Right atrium auricular region (tissue), 2 donors: ENCODE measurements around the gene PCDHGB3. TPM values are rescaled to one million over a fixed set of nuclear protein-coding genes. Genes with fewer than 3 reads are reported as not detected.
A peak's percentile ranks its signal among the peaks of the same experiment; 100 is the strongest.
"Not testable (repeated sequence)": the region's sequence is repeated elsewhere in the genome, so short reads cannot be mapped to it uniquely, and the experiment has no call there.

Source experiments
- DNase-seq: peaks from one replicate; pipeline ENCODE4 v3.0.0-alpha.2; 2019; ENCODE audit warnings: low spot score
- H3K27ac ChIP-seq, 2 donors: fragments of 200-600 bp; sonication (generic); 1 replicate in 1 of 2; 2 replicates in 1 of 2; pipeline ENCODE4 v1.5.1; 2016 to 2019
- H3K27me3 ChIP-seq, 2 donors: fragments of 200-600 bp; sonication (generic); one replicate each; pipeline versions ENCODE4 v1.5.1 to v1.6.0; 2017 to 2019
- H3K36me3 ChIP-seq: fragments of 200-600 bp; sonication (generic); one replicate; pipeline ENCODE4 v1.5.1; 2016
- H3K4me1 ChIP-seq, 2 donors: fragments of 200-600 bp; sonication (generic); one replicate each; pipeline versions ENCODE4 v1.5.1 to v1.6.0; 2017 to 2019
- H3K4me3 ChIP-seq, 2 donors: fragments of 200-600 bp; sonication (generic); 1 replicate in 1 of 2; 2 replicates in 1 of 2; pipeline ENCODE4 v1.5.1; 2017 to 2019; ENCODE audit warnings: mild to moderate bottlenecking in 1 of 2, moderate library complexity in 1 of 2
- H3K9me3 ChIP-seq, 2 donors: fragments of 200-600 bp; sonication (generic); one replicate each; pipeline ENCODE4 v1.5.1; 2019
- total RNA-seq, 2 donors: library from RNA; depleted of rRNA; stranded (reverse); fragments of >200 nt; gene quantifications; one replicate each; pipeline ENCODE4 v1.1.0, GENCODE V29; 2016
- TF ChIP-seq, protein P1 (sequence below), 2 donors: fragments of 200-600 bp; sonication (generic); IDR thresholded peaks; one replicate each; pipeline ENCODE4 v1.5.1; 2019; ENCODE audit warnings: antibody characterized with exemption in 2 of 2

The PCDHGB3 gene
- total RNA-seq, 2 donors from 2014 or later = 5.4 to 7.2 TPM

DNA sequence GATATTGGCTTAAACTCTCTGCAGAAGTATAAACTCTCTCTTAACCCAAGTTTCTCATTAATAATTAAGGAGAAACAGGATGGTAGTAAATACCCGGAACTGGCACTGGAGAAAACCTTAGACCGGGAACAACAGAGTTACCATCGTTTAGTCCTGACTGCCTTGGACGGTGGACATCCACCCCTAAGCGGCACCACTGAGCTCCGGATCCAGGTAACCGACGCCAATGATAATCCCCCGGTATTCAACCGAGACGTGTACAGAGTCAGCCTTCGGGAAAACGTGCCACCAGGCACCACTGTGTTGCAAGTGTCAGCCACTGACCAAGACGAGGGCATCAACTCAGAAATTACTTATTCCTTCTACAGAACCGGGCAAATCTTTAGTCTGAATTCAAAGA lies 28.6 kb downstream of the PCDHGB3 start:
- no peak overlapping the region for H3K4me3 ChIP-seq
- no peaks in the 10 kb centered on the region for H3K36me3 ChIP-seq
- no peaks in the 10 kb centered on the region for H3K27me3 ChIP-seq
- TF ChIP-seq, protein P1, sequence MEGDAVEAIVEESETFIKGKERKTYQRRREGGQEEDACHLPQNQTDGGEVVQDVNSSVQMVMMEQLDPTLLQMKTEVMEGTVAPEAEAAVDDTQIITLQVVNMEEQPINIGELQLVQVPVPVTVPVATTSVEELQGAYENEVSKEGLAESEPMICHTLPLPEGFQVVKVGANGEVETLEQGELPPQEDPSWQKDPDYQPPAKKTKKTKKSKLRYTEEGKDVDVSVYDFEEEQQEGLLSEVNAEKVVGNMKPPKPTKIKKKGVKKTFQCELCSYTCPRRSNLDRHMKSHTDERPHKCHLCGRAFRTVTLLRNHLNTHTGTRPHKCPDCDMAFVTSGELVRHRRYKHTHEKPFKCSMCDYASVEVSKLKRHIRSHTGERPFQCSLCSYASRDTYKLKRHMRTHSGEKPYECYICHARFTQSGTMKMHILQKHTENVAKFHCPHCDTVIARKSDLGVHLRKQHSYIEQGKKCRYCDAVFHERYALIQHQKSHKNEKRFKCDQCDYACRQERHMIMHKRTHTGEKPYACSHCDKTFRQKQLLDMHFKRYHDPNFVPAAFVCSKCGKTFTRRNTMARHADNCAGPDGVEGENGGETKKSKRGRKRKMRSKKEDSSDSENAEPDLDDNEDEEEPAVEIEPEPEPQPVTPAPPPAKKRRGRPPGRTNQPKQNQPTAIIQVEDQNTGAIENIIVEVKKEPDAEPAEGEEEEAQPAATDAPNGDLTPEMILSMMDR (IDR thresholded peaks at IDR 0.05) = no peak
- H3K9me3 ChIP-seq = peaks cover 27 to 84% of the 10 kb centered on the region in 2 donors
- DNase-seq = no peak
- H3K4me1 ChIP-seq = peaks cover 0 to 11% of the 10 kb centered on the region in 2 donors
- no peak overlapping the region for H3K27ac ChIP-seq

DNA sequence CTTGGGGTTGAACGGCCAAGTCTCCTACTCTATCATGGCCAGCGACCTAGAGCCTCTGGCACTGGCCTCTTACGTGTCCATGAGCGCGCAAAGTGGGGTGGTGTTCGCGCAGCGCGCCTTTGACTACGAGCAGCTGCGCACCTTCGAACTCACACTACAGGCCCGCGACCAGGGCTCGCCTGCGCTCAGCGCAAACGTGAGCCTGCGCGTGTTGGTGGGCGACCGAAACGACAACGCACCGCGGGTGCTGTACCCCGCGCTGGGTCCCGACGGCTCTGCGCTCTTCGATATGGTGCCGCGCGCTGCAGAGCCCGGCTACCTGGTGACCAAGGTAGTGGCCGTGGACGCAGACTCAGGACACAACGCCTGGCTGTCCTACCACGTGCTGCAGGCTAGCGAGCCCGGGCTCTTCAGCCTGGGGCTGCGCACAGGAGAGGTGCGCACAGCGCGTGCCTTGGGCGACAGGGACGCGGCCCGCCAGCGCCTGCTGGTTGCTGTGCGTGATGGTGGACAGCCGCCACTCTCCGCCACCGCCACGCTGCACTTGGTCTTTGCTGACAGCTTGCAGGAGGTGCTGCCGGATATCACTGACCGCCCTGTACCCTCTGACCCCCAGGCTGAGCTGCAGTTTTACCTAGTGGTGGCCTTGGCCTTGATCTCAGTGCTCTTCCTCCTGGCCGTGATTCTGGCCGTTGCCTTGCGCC lies 29.7 kb downstream of the PCDHGB3 start:
- DNase-seq = no peak
- Histone ChIP-seq H3K4me3 (no peak overlapping the region), H3K27me3 (no peaks in the 10 kb centered on the region), H3K4me1 (peaks cover 0 to 11% of the 10 kb centered on the region in 2 donors), H3K27ac (no peak overlapping the region), H3K36me3 (peaks cover 2% of the 10 kb centered on the region), H3K9me3 (peaks cover 31 to 84% of the 10 kb centered on the region in 2 donors)
- TF ChIP-seq, protein P1 (IDR thresholded peaks at IDR 0.05) = no peak

DNA sequence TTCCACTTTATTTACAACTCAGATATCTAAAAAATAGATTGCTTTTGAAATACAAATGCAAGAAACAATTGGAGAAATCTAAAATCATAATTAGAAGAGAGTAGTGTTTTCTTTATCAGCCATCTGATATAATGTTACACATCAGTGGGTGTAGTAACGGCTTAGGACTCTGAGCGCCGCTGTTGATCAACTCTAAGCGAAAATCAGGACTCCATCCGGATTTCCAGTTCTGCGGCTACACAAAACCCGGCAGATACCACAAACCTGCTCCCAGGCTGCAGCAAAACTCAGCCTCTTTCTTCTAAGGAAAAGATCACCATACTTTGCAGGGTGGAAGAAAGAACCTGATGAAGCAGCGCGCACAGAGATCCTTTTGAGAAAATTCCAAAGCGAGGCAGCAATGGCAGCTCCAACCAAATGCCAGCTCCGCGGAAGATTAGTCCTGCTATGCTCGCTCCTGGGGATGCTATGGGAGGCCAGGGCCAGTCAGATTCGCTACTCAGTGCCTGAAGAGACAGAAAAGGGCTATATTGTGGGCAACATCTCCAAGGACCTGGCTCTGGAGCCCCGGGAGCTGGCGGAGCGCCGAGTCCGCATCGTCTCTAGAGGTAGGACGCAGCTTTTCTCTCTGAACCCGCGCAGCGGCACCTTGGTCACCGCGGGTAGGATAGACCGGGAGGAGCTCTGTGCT lies 32.7 kb downstream of the PCDHGB3 start, which contains the start of gene PCDHGA9:
Gene PCDHGA9 (plus strand): TSS at position 226 of the 691 bp plus-strand sequence. CDS start 175 bp downstream, at position 401.
- TF ChIP-seq, protein P1 (IDR thresholded peaks at IDR 0.05) = peak; percentile 7 to 40
- H3K4me1 ChIP-seq = peaks cover 0 to 11% of the 10 kb centered on the region in 2 donors
- peaks cover 8% of the 10 kb centered on the region for H3K36me3 ChIP-seq
- peaks cover 34 to 92% of the 10 kb centered on the region in 2 donors for H3K9me3 ChIP-seq
- peak within 1 kb of the TSS in 1 of 2 donors; percentile 13 for H3K4me3 ChIP-seq
- H3K27me3 ChIP-seq = no peaks in the 10 kb centered on the region
- no peak for DNase-seq
- no peak within 1 kb of the TSS for H3K27ac ChIP-seq

DNA sequence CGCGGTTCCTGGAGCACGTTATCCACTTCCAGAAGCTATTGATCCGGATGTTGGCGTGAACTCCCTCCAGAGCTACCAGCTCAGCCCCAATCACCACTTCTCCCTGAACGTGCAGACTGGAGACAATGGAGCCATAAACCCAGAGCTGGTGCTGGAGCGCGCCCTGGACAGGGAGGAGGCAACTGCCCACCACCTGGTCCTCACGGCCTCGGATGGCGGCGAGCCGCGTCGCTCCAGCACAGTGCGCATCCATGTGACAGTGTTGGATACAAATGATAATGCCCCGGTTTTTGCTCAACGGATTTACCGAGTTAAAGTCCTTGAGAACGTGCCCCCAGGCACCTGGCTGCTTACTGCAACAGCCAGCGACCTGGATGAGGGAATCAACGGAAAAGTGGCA lies 33.3 kb downstream of the PCDHGB3 start:
- peaks cover 8% of the 10 kb centered on the region for H3K36me3 ChIP-seq
- H3K4me1 ChIP-seq = peaks cover 0 to 11% of the 10 kb centered on the region in 2 donors
- DNase-seq = no peak
- TF ChIP-seq, protein P1 (IDR thresholded peaks at IDR 0.05) = no peak
- H3K9me3 ChIP-seq = peaks cover 36 to 98% of the 10 kb centered on the region in 2 donors
- no peak overlapping the region for H3K4me3 ChIP-seq
- no peak overlapping the region for H3K27ac ChIP-seq
- no peaks in the 10 kb centered on the region for H3K27me3 ChIP-seq

DNA sequence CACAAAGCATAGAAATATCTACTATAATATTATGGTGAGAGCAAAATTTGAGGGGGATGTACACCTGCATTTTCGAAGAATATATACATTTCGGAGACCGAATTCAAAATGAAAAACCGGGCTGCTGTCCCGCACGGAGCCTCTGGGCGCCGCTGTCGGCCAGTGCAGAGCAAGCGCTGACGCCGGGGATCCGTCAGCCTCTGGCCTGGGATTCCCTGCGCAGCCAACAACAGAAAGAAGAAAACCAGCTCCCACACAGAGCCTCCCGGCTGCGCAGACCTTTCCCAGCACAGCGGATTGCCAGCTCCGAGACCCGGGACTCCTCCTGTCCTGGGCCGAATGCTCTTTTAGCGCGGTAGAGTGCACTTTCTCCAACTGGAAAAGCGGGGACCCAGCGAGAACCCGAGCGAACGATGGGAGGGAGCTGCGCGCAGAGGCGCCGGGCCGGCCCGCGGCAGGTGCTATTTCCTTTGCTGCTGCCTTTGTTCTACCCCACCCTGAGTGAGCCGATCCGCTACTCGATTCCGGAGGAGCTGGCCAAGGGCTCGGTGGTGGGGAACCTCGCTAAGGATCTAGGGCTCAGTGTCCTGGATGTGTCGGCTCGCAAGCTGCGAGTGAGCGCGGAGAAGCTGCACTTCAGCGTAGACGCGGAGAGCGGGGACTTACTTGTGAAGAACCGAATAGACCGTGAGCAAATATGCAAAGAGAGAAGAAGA lies 37.9 kb downstream of the PCDHGB3 start, which contains the start of gene PCDHGB6:
Gene PCDHGB6 (plus strand): TSS at position 232 of the 716 bp plus-strand sequence. CDS start 182 bp downstream, at position 414.
- peak within 1 kb of the TSS in 1 of 2 donors; percentile 34 for H3K27ac ChIP-seq
- H3K36me3 ChIP-seq, H3K27me3 ChIP-seq, H3K4me1 ChIP-seq, DNase-seq: not testable (repeated sequence)
- peak within 1 kb of the TSS; percentile 30 to 41 for H3K4me3 ChIP-seq
- TF ChIP-seq, protein P1 (IDR thresholded peaks at IDR 0.05) = peak; percentile 73 to 77
- H3K9me3 ChIP-seq = peaks cover 34 to 99% of the 10 kb centered on the region in 2 donors
